T-helper 9 cell (primary cell): Measurements from ENCODE around the gene ABCB10.
"Not testable (repeated sequence)": the region's sequence is repeated elsewhere in the genome, so short reads cannot be mapped to it uniquely, and the experiment has no call there.

ENCODE experiments used
- DNase-seq: peaks from one replicate; pipeline ENCODE4 v3.0.0-alpha.2; 2020
- total RNA-seq, 2 donors: gene quantifications; one replicate each; lab custom pipeline; 2026; lab: John Stamatoyannopoulos, UW

Gene ABCB10
- total RNA-seq, result 23.7 to 37.5 reads per million in 2 donors

- DNase-seq, result peak; percentile 71
Measured at GRCh38 chr1:229558460-229559335, at the start of gene ABCB10. Gene ABCB10, minus strand, starts transcription at chr1:229558707. Its CDS starts 55 bp downstream, at chr1:229558652.

DNA sequence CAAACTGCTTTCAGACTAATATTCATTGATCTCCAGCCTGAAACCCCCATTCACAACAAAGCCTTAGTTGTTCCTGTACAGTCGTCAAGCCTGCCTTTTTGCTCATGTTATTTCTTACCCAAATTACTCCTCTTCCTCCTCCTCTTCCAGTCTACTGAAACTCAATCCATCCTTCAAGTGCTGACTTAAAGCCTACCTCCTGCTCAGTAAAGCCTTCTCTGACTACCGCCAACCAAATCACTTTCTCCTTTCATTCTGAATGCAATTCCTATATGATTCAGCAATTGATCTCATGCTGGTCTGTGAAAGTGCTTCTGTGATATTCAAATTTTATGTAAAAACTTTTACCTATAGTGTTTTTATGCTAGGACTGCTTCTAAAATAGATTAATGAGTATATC, 48.9 kb upstream of the ABCB10 start:
- no peak for DNase-seq

DNA sequence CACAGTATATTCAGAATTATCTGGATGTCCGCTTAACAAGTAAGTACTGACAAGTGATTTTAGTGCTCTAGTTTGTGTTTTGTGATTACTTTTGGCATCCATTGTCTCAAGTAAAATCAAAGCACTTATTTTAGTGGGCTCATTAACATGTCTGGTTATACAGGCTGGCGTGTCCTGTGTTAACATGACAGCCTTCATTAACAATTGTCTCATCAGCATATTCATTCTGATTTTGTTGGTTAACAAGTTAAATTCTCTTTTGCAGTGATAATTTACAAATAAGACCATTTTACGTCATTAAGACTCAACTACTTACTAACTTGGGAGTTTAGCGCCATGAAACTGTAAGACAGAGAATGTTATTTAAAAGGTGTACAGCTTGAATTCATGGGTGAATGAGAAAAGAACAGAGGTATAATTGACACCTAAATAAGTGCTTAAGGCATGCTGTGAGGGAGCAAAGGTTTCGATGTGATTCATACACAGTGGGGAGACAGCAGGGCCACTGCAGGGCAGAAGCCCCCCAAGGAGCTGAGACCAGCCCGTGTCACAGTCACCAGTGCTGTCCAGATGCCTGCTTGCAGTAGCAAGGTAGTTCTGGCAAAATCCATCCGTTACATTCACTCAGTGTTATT, 45.0 kb upstream of the ABCB10 start:
- DNase-seq, result no peak

DNA sequence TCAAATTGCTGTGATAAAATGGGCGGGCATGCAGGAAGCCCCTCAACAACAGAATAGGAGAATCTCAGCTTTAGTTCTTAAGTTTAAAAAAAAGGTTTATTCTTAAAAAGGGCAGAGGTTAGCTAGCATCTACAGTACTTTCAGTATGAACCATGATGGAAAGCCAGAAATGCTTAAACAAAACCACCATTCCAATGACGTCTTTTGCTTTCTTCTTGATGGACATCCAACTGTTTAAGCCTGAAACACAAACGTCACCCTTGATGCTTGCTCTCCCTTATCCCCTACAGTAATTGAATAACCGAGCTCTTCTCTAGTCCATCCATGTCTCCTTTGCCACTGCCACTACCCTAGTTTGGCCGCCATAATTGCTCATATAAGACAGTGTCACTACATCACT, 41.7 kb upstream of the ABCB10 start:
- DNase-seq, result no peak

- no peak for DNase-seq
Measured at GRCh38 chr1:229599218-229599954, 40.9 kb upstream of the ABCB10 start.

GRCh38 chr1:229597877-229598276, 39.4 kb upstream of the ABCB10 start:
- DNase-seq, result no peak

GRCh38 chr1:229596925-229597699, 38.6 kb upstream of the ABCB10 start:
- no peak for DNase-seq

GRCh38 chr1:229595876-229596275, 37.4 kb upstream of the ABCB10 start:
- DNase-seq, result not testable (repeated sequence)

GRCh38 chr1:229594227-229595008, 35.9 kb upstream of the ABCB10 start:
- no peak for DNase-seq

- no peak for DNase-seq
Measured at GRCh38 chr1:229593800-229594199, 35.3 kb upstream of the ABCB10 start.

DNA sequence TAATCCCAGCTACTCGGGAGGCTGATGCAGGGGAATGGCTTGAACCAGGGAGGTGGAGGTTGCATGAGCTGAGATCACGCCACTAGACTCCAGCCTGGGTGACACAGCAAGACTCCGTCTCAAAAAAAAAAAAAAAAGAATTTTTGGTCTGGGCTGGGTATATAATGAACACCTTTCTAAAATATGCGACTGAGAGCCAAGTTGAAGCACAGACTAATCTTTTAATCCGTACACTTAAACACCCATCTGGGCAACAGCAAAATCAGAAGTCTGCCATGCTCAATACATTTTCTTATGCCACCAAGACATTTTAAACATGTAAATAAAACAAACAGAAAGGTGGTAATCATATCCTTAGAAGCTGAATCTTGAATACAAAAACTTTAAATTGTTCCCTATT, 31.6 kb upstream of the ABCB10 start:
- no peak for DNase-seq

DNA sequence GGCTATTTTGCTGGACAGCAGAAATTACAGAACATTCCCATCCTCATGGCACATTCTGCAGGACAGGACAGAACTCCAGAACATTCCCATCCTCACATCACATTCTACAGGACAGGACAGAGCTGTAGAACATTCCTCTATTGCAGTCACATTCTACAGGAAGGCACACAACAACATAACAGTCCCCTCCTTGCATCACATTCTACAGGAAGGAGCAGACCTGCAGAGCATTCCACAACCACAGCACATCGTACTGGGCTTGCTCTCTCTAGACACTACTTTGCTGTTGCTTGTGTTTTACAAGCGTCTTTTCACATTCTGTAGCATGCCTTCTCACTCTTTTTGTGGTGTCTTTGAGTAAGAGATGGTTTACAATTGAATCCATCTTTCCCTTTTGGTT, 26.8 kb upstream of the ABCB10 start:
- no peak for DNase-seq

DNA sequence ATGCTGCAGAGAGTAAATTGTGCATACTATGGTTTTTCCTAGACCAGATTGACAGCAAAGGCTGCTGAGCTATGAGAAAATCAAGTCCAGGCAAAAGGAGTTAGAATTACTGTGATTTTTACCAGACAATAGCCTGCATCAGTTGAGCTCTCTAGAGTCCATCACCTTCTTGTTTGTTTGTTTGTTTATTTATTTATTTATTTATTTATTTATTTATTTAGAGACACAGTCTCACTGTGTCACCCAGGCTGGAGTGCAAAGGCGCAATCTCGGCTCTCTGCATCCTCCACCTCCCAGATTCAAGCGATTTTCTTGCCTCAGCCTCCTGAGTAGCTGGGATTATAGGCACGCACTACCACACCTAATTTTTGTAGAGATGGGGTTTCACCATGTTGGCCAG, 24.2 kb upstream of the ABCB10 start:
- no peak for DNase-seq

- no peak for DNase-seq
Measured at GRCh38 chr1:229582011-229582694, 23.6 kb upstream of the ABCB10 start.

DNA sequence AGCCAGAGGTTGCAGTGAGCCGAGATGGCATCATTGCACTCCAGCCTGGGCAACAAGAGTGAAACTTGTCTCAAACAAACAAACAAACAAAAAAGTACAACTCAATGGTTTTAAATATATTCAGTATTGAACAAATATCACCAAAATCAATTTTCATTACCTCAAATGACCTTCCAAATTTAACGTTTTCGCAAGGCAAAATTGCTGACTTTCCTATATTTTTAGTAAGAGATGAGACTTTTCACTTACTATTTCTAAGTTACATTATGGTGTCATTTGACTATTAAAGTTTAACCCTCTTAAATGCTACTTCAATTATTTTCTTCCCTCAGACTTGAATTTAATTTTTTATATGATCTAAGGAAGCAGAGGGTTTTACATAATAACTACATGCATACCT, 23.0 kb upstream of the ABCB10 start:
- DNase-seq, result no peak

DNA sequence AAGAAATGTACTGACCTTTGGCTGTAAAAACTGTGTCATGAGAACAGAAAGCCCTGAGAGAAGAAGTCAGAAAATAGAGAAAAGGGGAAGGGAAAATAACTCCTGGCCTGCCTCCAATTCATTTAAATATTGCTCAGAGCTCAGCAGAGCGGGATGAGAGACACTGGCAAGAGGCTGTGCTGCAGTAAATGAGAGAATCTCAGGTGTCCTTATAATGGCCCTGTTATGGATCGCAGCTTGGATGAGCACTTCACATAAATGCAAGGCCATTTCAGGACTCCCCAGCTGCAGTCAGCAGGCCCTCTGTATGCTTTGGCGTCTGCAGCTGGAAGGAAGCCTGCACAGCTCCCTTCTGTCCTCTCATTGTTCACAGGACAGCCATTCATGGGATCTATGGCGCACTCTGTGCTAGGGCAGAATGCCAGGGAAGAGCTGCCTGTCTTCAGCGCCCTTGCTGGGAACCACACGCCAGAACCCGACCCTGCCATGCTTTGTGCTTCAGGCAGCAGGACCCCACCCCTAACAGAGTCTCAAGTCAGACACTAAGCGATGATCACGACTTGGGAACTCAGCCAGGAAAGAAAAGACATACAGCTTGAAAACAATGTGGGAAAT, 20.7 kb upstream of the ABCB10 start:
- DNase-seq, result no peak

- DNase-seq, result no peak
Measured at GRCh38 chr1:229578168-229579058, 19.9 kb upstream of the ABCB10 start.

DNA sequence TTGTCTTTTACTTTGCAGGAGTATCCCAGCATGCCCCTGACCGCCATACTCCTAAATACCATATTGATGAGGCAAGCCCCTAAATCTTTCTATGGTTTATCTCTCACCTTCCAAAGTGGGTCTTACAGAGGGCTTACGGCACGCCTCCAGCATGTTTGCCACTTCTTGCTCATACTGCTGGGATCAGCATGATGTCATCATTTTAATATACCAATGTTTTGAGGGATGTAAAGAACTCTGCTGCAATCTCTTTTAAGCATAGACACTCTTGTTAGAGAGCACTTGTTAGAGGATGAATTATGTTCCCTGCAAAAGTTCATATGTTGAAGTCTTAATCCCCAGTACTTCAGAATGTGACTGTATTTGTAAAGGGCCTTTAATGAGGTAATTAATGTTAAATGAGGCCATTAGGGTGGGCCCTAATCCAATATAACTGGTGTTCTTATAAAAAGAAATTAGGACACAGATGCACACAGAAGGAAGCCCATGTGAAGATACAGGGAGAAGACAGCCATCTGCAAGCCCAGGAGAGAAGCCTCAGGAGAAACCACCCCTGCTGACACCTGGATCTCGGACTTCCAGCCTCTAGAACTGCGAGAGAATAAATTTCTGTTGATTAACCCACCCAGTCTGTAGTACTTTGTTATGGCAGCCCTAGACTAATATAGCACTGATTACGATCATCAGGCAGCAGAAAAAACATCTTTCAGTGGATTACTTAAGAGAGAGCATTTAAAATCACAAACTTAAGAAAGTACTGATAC, 16.4 kb upstream of the ABCB10 start:
- no peak for DNase-seq

- no peak for DNase-seq
Measured at GRCh38 chr1:229572286-229572685, 13.8 kb upstream of the ABCB10 start.
